Measurements from ENCODE around the gene FHDC1.

GRCh38 chr4:152943672-152944071 lies 7.5 kb downstream of the FHDC1 start:
- TF ChIP-seq, protein P1, sequence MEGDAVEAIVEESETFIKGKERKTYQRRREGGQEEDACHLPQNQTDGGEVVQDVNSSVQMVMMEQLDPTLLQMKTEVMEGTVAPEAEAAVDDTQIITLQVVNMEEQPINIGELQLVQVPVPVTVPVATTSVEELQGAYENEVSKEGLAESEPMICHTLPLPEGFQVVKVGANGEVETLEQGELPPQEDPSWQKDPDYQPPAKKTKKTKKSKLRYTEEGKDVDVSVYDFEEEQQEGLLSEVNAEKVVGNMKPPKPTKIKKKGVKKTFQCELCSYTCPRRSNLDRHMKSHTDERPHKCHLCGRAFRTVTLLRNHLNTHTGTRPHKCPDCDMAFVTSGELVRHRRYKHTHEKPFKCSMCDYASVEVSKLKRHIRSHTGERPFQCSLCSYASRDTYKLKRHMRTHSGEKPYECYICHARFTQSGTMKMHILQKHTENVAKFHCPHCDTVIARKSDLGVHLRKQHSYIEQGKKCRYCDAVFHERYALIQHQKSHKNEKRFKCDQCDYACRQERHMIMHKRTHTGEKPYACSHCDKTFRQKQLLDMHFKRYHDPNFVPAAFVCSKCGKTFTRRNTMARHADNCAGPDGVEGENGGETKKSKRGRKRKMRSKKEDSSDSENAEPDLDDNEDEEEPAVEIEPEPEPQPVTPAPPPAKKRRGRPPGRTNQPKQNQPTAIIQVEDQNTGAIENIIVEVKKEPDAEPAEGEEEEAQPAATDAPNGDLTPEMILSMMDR (IDR thresholded peaks at IDR 0.05; ENCODE audit: low read depth, low read length, poor library complexity, severe bottlenecking): no peak
- no peak for TF ChIP-seq EZH2phosphoT487 (IDR thresholded peaks at IDR 0.05; ENCODE audit: borderline replicate concordance, low read length)
